BLaER1 treated with 17β-estradiol and CSF1 and Interleukin-3, amounts not matched to agents 10 nM and 100 nM (cell line): Measurements from ENCODE around the gene TCF25.
A peak's percentile ranks its signal among the peaks of the same experiment; 100 is the strongest.

Experiments
- H3K27ac ChIP-seq, 11 experiments: shearing (Covaris generic); formaldehyde crosslinking; 2 replicates each; pipeline ENCODE4 v1.8.1; 2022
- H3K27me3 ChIP-seq, 11 experiments: shearing (Covaris generic); formaldehyde crosslinking; 2 replicates each; pipeline ENCODE4 v1.8.1; 2022
- H3K36me3 ChIP-seq, 11 experiments: shearing (Covaris generic); formaldehyde crosslinking; 2 replicates each; pipeline ENCODE4 v1.8.1; 2022
- H3K4me1 ChIP-seq, 10 experiments: shearing (Covaris generic); formaldehyde crosslinking; 2 replicates each; pipeline ENCODE4 v1.8.1; 2022
- H3K4me2 ChIP-seq, 11 experiments: shearing (Covaris generic); formaldehyde crosslinking; 2 replicates each; pipeline ENCODE4 v1.8.1; 2022
- H3K4me3 ChIP-seq, 10 experiments: shearing (Covaris generic); formaldehyde crosslinking; 2 replicates each; pipeline ENCODE4 v1.8.1; 2022
- H3K9ac ChIP-seq, 11 experiments: shearing (Covaris generic); formaldehyde crosslinking; 2 replicates each; pipeline ENCODE4 v1.8.1; 2022
- H3K9me3 ChIP-seq, 11 experiments: shearing (Covaris generic); formaldehyde crosslinking; replicated peaks in 1 of 11; 2 replicates each; pipeline ENCODE4 v1.8.1; 2022
- H4K20me1 ChIP-seq, 11 experiments: shearing (Covaris generic); formaldehyde crosslinking; 2 replicates each; pipeline ENCODE4 v1.8.1; 2022
- Cebpa-rat ChIP-seq, 11 experiments: shearing (Covaris generic); IDR thresholded peaks; 2 replicates each; pipeline ENCODE4 v1.8.1; 2022

TCF25 gene

DNA sequence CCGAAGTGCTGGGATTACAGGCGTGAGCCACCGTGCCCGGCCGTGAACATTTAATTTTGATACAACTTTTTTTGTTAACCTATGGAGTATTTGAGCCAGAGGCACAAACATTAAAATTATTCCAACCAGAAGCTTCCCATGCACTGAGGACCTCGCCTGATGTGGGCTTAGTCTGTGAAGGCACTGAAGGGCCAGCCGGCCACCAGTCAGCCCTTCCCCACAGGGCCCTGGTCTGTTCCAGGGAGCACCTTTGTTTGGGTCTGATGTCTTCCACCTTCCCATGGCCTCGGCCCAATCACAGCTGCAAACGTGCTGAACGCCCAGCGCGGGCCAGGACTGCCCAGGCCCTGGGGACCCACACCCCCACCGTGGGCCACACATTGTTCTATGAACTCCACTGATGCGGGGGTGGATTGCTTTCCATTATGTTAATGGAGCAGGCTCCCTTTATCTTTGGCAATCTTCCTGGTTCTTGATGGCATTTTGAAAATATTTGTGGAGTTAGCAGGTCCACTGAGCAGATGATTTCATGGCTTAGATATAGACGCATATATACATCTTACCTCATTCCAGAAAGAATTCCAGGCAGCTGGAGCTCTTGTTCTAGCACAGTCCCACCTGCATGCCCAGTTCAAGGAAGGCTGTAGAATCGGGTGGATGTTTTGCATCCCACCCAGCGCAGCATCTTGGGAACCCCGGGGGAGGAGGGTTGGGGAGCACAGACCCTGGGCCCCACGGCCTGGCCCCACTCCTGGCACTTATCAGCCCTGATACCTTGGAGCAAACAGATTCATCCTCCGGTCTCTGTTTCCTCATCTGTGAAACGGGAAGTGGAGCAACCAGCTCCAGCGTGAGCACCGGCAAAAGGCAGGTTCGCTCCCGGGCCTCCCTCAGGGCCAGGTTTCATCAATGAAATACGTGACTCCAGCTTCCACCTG lies 30.7 kb upstream of the TCF25 start:
- TF ChIP-seq Cebpa-rat (IDR thresholded peaks at IDR 0.05): no peak

DNA sequence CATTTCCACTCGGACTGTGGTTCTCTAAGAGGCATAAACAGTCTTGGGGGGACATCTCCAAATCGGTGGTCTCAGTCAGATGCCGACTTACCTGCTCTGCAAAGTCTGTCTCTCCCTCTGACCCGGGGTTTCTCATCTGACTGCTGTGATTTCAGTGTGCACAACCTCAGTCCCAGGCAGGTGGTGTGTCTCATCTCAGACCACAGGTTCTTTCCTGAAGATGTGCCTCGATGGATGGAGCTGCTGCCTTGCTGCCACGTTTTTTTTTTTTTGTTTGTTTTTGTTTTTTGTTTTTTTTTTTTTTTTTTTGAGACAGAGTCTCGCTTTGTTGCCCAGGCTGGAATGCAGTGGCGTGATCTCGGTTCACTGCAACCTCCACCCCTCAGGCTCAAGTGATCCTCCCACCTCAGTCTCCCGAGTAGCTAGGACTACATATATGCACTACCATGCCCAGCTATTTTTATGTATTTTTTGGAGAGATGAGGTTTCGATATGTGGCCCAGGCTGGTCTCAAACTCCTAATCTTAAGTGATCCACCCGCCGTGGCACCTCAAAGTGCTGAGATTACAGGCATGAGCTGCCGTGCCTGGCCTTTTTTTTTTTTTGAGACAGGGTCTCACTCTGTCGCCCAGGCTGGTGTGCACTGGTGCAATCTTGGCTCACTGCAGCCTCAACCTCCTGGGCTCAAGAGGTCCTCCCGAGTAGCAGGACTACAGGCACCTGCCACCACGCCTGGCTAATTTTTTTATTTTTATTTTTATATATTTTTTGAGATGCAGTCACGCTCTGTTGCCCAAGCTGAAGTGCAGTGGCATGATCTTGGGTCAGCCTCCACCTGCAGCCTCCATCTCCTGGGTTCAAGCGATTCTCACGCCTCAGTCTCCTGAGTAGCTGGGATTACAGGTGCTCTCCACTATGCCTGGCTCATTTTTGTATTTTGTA lies 29.7 kb upstream of the TCF25 start:
- H3K27me3 ChIP-seq: no peaks in the 10 kb centered on the region
- H4K20me1 ChIP-seq: 0 out of 22 replicates have a peak, but pooled peaks cover 0 to 4% (median 0%) of the 10 kb centered on the region in 11 experiments
- H3K36me3 ChIP-seq: no peaks in the 10 kb centered on the region
- peaks cover 7 to 48% (median 32%) of the 10 kb centered on the region in 10 experiments for H3K4me1 ChIP-seq
- H3K27ac ChIP-seq: no peak overlapping the region
- no peak overlapping the region for H3K4me3 ChIP-seq
- no peaks in the 10 kb centered on the region for H3K9me3 ChIP-seq
- TF ChIP-seq Cebpa-rat (IDR thresholded peaks at IDR 0.05): no peak
- H3K4me2 ChIP-seq: peak overlapping the region in 6 of 11 experiments; percentile 6 to 78 (median 49); a peak in 6 of 22 replicates
- no peak overlapping the region for H3K9ac ChIP-seq

More for the DNA sequence above, 30.7 kb upstream of the TCF25 start:
- Histone ChIP-seq H3K27ac (no peak overlapping the region), H3K9ac (no peak overlapping the region), H3K27me3 (no peaks in the 10 kb centered on the region), H3K4me2 (no peak overlapping the region), H3K36me3 (no peaks in the 10 kb centered on the region), H3K4me1 (peaks cover 16 to 52% (median 39%) of the 10 kb centered on the region in 10 experiments), H4K20me1 (0 out of 22 replicates have a peak, but pooled peaks cover 0 to 4% (median 0%) of the 10 kb centered on the region in 11 experiments), H3K9me3 (no peaks in the 10 kb centered on the region), H3K4me3 (no peak overlapping the region)

DNA sequence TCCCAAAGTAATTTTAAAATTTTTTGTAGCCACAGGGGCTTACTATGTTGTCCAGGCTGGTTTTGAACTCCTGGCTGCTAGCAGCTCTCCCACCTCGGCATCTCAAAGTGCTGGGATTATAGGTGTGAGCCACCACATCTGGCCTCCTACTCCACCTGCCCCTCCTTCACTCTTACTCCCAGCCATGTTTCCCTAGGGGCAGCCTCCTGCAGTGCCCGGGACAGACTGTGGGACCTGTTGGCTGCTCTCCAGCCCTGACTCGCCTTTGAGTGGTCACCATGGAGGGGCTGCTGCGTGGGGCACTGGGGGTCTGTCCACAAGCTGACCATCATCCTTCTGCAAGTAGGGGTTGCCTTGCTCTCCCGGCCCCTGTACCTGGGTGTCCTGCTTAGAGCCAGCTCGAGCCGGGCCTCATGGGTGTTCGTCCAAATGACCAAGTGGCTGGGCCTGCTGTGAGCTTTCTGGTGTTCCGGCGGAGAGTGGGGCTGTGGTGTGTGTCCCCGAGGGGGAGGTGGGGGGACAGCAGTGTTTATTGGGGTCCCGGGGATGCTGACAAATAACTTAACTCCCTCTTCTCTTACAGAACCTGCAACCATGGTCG lies 28.6 kb upstream of the TCF25 start:
- no peak overlapping the region for H3K27ac ChIP-seq
- no peaks in the 10 kb centered on the region for H3K36me3 ChIP-seq
- no peak overlapping the region for H3K4me3 ChIP-seq
- no peak for TF ChIP-seq Cebpa-rat (IDR thresholded peaks at IDR 0.05)
- peak overlapping the region in 9 of 11 experiments; percentile 58 to 80 (median 76); a peak in 19 of 22 replicates for H3K4me2 ChIP-seq
- H3K27me3 ChIP-seq: no peaks in the 10 kb centered on the region
- H4K20me1 ChIP-seq: 0 out of 22 replicates have a peak, but pooled peaks cover 0 to 4% (median 0%) of the 10 kb centered on the region in 11 experiments
- no peaks in the 10 kb centered on the region for H3K9me3 ChIP-seq
- no peak overlapping the region; a peak in 1 of 22 replicates for H3K9ac ChIP-seq
- H3K4me1 ChIP-seq: peaks cover 6 to 39% (median 27%) of the 10 kb centered on the region in 10 experiments; a peak in 19 of 20 replicates

DNA sequence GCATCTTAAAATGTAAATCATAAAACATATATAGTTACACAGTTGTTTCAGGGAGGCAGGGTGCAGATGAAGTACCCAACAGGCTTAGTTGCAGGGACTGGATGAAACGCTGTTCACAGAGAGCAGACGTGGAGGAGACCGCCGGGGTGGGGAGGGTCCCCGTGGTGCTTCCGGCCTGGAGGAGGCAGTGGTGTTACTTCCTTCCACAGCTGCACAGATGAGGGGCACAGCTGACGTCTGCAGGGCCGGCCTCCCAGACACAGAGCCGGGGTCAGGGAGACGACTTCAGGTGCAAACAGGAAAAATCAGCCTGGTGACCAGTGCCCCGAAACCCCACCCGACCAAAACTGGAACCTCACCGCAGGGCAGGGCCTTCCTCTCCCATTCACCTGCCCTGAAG lies 28.0 kb upstream of the TCF25 start:
- Histone ChIP-seq H4K20me1 (0 out of 22 replicates have a peak, but pooled peaks cover 0 to 4% (median 0%) of the 10 kb centered on the region in 11 experiments), H3K27ac (no peak overlapping the region), H3K4me3 (no peak overlapping the region), H3K9me3 (no peaks in the 10 kb centered on the region), H3K4me2 (peak overlapping the region; percentile 27 to 80 (median 74)), H3K36me3 (no peaks in the 10 kb centered on the region), H3K4me1 (peaks cover 6 to 39% (median 27%) of the 10 kb centered on the region in 10 experiments; a peak in 19 of 20 replicates), H3K9ac (no peak overlapping the region; a peak in 1 of 22 replicates), H3K27me3 (no peaks in the 10 kb centered on the region)
- TF ChIP-seq Cebpa-rat (IDR thresholded peaks at IDR 0.05): no peak

DNA sequence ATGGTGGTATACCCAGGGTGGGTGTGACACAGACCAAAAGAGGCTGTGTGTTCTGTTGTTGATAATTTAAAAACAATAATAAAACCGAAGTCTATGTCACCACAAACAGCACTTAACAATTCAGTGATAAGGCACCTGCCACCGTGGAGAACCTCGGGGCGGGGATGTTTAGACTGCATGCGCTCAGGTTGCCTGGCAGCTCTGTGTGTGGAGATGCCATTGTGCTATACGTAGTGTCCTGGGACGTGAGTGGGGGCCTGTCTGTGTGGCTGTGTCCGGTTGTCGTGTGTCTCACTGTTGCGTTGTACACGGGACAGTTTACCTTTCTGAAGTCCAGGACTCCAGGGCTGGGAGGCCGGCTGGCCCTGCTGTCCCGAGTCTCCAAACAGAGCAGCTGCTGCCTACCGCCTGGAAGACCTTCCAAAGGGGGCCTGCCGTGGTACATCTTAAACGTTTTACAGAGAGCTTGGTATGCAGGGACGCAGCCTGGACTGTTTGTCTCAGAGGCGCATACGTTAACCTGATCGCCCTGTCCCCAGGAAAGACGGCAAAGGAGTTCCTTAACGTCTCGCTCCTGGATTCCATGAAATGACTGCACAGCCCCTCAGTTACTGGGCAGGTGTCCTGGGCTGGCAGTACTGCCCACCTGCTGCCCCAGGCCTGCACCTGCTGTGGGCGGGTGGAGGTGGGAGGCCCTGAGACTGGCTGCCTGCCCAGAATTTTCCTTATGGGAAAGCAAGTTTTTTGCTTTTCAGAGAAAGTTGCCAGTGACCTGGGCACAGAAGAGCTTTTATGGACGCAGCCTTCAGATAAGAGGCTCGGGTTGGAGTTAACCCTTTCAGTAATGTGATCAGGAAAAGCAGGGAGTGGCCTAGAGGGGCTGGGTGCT lies 26.1 kb upstream of the TCF25 start:
- Histone ChIP-seq H3K4me1 (peaks cover 6 to 39% (median 27%) of the 10 kb centered on the region in 10 experiments; a peak in 19 of 20 replicates), H3K36me3 (no peaks in the 10 kb centered on the region), H3K27ac (no peak overlapping the region), H4K20me1 (0 out of 22 replicates have a peak, but pooled peaks cover 0 to 6% (median 0%) of the 10 kb centered on the region in 11 experiments), H3K4me2 (peak overlapping the region in 1 of 11 experiments; percentile 12; a peak in 1 of 22 replicates), H3K27me3 (no peaks in the 10 kb centered on the region), H3K9ac (no peak overlapping the region), H3K4me3 (no peak overlapping the region), H3K9me3 (no peaks in the 10 kb centered on the region)
- no peak for TF ChIP-seq Cebpa-rat (IDR thresholded peaks at IDR 0.05)

DNA sequence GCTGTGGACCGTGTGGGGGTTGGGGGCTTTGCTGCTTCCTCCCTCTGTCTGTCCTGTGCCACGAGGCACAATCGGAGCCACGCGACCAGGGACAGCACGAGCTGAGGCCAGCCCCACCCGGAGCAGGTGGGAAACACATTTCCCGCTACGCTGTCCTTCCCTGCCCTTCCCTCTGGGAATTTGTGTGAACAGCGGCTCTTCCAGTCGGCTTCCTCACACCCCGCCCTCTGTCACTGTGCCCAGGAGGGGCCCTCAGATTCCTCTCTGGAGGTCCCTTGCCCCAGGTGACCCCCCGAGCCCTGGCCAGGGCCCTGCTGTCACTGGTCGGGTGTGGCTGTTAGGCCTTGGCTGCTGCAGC lies 25.5 kb upstream of the TCF25 start:
- H3K36me3 ChIP-seq: no peaks in the 10 kb centered on the region
- H3K4me3 ChIP-seq: no peak overlapping the region
- H3K4me2 ChIP-seq: peak overlapping the region in 1 of 11 experiments; percentile 12; a peak in 1 of 22 replicates
- H3K27ac ChIP-seq: no peak overlapping the region
- H3K27me3 ChIP-seq: no peaks in the 10 kb centered on the region
- no peak for TF ChIP-seq Cebpa-rat (IDR thresholded peaks at IDR 0.05)
- H3K4me1 ChIP-seq: peaks cover 6 to 39% (median 27%) of the 10 kb centered on the region in 10 experiments; a peak in 19 of 20 replicates
- 0 out of 22 replicates have a peak, but pooled peaks cover 0 to 6% (median 0%) of the 10 kb centered on the region in 11 experiments for H4K20me1 ChIP-seq
- no peaks in the 10 kb centered on the region for H3K9me3 ChIP-seq
- H3K9ac ChIP-seq: no peak overlapping the region

DNA sequence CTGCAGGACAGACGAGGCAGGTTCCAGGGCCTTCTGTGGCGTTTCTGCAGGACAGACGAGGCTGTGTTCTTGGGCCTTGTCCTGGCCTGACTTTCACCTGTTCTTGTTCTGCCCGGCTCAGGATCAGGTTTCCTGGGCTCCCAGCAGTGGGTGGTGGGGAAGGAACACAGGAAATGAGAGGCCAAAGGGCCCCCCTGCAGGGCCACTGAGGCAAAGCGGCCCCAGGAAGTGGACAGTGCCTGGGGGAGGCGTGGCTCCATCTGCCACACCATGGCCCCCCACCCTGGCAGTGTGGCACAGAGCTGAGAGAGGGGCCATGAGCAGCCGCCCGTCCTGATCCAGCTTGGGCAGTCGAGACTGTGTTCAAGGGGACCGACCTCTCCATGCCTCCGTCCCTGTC lies 24.4 kb upstream of the TCF25 start:
- H3K9me3 ChIP-seq: no peaks in the 10 kb centered on the region
- no peak overlapping the region for H3K4me3 ChIP-seq
- no peak for TF ChIP-seq Cebpa-rat (IDR thresholded peaks at IDR 0.05)
- no peaks in the 10 kb centered on the region for H3K36me3 ChIP-seq
- no peak overlapping the region for H3K27ac ChIP-seq
- peaks cover 6 to 37% (median 26%) of the 10 kb centered on the region in 10 experiments; a peak in 19 of 20 replicates for H3K4me1 ChIP-seq
- 0 out of 22 replicates have a peak, but pooled peaks cover 0 to 6% (median 0%) of the 10 kb centered on the region in 11 experiments for H4K20me1 ChIP-seq
- H3K4me2 ChIP-seq: peak overlapping the region in 1 of 11 experiments; percentile 1; a peak in 1 of 22 replicates
- peak overlapping the region in 1 of 11 experiments; percentile 15; a peak in 1 of 22 replicates for H3K9ac ChIP-seq
- no peaks in the 10 kb centered on the region for H3K27me3 ChIP-seq
